ENCODE results near the gene MKNK1.

MKNK1 gene

DNA sequence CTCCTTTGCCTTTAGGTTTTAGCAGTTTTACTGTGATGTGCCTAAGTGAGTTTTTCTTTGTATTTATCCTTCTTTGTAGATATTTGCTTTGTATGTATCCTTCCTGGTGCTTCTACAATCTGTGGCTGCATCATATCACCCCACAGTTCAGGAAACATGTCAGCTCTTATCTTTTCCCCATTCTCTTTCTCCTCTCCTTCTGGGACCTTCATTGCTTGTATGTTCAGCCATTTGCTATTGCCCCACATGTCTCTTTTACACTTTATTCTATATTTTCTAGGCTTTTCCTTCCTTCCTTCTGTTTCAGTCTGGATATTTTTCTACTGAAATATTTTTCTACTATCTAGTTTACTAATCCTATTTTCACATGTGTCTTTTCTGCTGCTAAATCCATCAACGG is 67.5 kb downstream of the MKNK1 start:
- no peak for DNase-seq

DNA sequence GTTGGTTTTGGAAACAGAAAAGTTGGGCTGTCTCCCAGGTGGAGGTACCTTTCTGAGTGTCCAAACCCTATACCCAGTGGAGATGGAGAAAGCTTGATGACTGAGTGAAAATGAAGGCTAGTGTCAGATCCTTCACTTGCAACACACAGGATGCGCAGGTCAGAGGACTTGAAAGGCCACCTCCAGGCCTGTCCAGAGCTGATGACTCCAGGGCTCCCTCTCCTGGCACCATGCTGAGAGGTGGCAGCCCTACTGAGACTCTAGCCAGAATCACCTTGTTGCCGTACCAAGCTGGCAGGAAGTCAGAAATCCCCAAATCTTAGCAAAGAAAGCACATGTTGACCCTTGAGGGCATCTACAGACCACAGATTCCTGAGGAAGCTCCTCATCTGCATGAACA is 69.0 kb downstream of the MKNK1 start:
- DNase-seq = no peak

DNA sequence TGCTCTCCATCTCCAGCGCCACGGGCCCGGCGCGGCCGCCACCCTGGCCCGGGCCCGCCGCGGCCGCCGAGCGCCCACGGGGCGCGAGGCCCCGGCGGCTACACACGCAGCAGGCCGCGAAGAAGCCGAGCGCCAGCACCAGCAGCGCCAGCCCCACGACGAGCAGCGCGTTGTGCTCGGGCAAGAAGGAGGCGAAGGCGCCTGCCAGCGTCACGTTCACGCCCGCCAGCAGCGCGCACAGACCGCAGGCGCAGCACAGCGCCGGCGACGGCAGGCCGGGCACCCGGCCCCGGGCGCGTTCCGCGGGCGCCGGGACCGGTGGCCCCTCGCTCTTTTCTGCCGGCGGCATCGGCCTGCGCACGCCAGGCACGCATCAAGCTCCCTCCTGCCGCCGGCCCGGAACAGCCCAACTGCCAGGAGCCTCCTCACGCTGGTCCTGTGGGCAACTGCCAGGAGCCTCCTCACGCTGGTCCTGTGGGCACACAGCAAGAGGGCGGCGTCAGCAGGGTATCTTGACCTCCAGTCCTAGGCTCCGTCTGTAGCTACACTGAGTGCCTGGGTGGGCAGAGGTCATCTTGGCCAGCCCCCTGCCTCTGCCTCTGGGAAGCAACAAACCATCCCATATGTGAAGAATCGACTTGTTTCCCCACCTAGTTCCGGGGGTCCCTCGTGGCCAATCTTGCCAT is 70.7 kb downstream of the MKNK1 start:
- DNase-seq = no peak

DNA sequence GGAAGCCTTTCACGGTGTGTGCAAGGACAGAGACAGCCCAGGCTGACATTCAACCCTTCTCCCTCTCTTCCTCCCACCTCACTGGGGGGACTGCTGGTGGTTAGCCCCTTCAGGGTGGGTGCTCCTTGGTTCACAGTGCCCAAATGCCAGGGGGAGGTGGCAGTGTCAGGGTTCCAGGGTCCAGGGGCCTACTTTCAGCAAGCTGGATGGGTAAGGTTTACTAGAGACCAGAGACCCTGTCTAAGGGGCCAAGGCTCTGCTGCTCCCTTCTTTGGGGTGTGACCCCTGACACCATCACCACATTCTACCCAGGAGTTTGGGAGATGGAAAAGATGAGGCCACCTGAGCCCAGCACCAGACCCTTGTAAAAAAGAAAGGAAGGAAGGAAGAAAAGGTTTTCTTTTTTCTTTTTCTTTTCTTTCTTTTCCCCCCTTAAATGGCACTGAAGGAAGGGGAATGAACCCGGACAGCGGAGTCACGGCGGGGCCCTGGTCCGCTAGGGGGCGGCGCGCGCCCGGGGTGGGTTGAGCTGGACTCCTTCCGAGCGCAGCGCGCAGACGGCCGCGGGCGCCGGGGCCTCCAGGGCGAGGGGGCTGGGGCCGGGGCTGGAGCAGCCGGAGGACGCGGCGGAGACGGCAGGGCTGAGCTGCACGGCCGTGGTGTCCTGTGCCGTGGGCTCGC is 71.4 kb downstream of the MKNK1 start:
- DNase-seq = peak; percentile 23

DNA sequence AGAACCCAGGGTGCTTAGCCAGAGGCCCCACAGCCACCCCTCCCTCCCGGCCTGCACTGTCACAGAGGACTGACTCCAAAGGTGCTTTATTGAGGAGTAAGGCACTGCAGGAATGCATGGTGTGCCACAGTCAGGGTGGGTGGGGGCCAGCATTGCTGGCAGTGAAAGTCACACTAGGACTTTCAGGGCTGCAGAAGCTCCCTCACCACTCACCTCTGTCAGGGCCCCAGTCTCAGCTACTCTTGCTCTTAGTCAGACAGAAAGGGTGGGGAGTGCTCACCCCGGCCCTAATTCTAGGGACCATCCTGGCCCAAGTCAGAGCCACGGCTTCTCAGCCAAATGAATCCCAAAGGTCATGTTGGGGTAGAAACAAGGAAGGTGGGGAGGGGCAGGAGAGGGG is 72.0 kb downstream of the MKNK1 start:
- no peak for DNase-seq

DNA sequence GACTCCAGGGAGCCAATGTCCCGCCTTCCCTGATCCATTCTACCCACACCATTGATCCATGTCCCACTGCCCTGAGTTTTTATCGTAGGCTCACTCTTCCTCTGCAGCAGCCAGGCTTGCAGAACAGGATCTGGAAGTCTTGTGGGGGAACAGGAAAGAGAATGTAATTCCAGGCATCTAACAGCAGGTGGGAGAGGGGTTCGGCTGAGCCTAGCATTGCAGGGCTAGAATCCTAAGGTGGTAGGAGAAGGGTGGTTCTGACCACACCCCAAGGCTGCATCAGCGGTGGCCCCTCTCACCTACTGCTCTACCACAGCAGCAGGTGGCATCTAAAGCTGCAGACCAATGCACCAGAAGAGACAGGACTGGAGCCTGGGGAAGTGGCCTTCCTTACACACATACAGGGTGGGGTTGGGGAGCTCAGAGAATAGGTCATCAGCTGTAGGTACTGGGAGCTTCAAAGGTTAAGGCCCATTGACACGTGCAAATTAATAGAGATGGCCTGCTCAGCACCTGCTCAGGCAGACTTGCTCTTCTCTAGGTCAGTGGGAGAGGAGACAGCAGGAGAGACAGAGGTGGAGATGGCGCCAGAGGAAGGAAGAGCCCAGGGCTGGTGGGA is 73.2 kb downstream of the MKNK1 start:
- DNase-seq = no peak

DNA sequence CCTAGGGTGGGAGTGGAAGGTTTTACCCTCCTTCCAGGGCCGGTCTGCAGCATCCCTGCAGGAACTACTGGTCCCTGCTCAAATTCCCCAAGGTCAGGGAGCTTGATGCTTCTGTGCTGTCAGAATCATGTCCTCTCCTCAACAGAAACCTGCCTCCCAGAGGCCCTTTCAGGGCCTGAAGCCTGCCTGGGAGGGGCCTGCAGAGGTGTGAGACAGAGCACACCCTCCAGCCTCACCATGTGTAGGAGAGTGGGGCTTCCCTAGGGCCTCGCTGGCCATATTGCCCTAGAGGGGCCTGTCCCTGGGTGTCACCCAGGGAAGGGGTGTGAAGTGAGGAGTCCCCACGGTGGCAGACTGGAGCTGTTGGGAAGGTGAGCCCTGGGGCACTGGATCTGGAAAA is 73.8 kb downstream of the MKNK1 start:
- no peak for DNase-seq

DNA sequence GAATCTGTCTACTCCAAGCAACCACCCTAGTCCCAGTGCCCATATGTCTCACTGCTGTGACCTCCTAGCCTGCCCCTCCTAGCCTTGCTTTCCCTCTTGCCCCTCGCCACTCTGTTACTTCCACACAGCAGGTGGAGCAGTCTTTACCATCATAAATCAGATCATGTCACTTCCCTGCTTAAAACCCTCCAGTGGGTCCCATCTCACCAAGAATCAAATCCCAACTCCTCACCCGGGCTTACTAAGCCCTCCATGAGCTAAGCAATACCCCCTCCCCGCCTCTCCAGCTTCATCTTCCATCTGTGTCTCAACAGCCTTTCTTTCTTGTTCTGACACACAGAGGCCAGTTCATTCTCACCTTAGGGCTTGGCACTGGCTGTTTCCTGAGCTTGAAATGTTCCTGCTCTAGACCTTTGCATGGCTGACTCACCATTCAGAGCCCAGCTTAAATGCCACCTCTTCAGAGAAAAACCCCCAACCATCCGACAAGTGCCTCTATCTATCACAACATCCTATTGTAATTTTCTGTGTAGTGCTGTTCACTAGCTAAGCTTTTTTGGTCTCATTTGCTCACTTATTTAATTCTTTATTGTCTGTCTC is 74.9 kb downstream of the MKNK1 start:
- DNase-seq = no peak

DNA sequence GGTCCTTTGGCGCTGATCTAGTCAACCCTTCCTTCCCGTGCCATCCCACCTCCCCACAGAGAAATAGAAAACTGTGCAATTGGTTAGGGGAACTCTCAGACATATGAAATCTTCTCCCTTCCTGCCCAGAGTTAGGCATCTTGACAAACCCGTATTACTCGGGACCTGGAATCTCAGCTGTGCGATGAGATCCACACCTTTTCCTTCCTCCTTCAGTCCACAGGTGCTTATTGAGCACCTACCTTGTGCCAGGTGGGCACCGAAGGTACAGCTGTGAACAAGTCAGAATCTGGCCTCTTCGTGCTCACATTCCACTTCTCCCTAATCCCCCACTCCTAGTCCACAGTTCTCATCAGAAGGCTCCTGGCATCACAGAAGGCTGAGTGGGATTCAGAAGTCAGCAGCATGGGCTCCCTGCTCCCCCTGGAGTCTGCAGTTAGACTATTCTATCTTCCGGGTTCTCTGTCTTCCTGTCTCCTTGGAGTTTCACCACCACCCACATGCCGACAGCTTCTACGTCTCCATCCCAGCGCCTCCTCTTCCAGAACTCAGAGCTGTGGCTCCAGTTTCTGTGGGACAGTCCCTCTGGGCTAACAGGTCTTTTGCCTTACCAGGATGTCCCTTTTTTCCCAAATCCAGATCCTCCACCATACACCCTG is 75.6 kb downstream of the MKNK1 start:
- DNase-seq = no peak

DNA sequence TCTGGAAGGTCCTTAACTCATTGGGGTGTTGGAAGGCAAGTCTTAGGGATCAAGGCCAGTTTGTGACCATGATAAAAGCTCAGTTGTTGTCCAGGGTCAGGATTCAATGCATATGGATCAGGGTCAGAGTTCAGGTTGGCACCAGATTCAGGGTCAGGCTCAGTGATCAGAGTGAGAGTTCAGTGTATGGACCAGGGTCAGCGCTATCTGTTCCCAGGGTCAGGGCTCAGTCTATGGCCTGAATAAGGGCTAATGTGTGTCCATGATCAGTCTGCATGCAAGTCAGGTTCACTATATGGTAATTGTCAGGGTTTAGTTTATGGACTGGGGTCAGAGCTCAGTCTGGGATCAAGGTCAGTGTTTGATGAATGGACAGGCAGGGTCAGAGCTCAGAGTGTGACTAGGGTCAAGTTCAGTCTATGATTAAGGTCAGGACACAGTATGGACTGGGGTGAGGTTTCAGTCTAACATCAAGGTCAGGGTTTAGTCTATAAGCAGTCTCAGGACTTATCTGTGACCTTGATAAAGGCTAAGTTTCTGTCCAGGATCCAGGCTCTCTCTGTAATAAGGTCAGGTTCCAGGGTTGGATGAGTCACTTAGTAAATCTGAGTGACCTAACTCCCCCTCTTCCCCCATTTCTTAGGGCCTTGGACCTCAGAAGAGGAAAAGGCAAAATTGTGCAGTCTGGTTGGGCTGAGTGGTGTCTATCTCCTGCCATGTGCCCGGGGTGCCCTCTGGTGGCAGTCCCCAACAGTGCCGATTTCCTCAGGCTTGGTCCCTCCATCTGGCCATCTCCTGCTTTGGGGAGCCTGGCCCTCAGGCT is 76.4 kb downstream of the MKNK1 start:
- peak; percentile 17 for DNase-seq

DNA sequence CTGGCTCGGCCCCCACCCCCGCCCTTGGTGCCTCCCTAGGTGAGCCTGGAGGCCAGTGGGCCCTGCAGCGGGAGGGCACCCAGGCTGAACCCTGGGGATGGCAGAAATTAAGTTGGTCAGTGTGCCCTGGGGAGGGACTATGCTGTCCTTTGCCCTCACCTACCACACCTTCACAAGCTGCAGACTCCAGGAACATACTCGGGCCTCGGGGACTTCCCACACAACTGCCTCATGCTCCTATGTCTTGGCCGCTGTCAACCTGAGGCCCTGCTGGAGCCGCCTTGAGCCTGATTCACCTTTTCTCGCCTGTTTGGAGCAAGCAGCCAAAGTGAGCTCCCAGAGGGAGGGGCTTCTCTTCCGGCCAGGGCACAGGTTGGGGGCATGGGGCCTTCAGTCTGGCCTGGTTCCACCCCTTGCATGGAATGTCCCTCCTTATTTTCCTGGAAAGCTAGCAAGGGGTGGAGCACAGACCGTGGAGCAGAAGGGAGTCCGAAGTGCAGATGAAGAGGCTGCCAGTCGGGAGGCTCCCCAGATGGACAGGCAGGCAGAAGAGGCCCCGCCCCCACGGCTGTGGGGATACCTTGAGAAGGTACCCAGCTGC is 77.3 kb downstream of the MKNK1 start:
- no peak for DNase-seq

DNA sequence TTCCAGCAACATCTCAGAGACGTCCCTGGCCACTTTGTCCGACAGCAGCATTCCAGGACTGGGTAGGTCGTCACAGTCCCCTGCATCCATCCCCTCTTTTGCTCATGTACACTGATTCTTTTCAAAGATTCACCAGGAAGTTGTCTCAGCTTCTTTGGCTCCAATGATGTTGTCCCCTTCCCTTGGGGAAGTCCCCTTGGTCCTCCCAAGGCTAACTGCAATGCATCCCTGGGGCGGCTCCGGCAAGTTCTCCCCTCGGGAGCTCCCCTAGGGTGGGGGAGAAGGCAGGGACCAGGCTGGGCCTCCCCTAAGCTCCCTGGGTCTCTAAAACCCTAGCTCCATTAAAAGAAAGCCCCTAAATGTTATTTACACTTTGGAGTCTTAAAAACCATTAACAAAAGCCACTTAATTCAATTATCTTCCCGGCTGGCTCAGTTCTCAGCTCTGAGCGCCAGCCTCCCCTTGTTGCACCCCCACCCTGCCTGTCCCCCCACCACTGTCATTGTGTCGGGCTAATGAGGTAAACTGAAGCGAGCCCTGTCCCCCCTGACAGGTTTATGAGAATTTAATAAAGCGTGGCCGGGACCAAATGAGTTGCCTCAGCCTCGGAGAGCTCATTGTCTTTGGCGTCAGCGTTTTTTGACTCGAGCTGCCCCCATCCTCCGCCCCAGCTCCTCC is 77.9 kb downstream of the MKNK1 start:
- DNase-seq = no peak

DNA sequence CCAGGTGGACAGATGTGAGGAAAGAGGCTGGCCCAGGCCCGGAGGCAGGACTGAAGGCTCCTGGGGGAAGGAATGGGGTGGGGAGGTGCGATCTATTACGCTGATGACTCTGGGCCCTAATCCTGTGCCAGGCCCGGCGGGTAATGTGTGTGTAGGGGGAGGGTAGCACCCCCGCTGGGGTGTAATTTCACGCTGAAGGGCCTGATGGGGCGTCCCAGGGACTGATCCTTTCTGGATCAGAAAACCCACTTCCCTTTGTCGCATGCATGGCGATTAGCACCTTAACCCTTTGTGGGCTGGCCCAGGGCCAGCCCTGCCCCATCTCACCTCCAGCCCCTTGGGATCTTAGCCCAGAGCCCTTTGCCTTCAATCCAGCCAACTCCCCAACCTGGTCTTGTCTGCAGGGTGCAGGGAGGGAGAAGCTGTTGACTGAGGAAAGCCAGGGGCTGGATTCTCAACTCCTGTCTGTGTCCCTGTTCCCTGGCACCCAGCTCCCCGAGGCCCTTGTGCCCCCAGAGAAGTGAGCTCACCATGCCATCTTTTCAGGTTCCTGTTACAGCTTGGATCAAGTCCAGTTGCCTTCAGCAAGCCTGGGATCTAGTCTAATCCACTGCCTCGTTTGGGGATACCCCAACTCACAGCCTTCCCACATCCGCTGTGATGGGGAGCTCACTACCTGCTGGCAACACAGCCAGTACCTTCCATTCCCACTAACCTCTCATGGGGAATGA is 78.7 kb downstream of the MKNK1 start:
- DNase-seq = no peak

DNA sequence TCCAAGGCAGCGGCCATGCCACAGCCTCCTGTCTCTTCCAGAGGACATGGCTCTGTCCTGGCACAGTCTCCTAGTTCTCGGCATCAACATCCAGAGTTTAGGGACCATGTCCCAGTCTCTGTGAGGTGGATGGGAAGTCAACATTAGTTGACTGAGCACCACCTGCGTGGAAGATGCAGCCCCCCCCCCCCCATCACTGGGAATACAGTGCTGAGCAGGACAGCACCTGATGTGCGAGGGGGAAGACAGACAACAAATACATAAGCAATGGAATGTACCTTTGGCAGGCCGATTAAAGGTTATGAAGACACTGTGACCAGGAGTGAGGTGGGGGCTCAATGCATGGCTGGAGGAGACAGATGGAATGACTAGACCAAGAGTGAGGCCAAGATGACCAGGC is 79.2 kb downstream of the MKNK1 start:
- no peak for DNase-seq

DNA sequence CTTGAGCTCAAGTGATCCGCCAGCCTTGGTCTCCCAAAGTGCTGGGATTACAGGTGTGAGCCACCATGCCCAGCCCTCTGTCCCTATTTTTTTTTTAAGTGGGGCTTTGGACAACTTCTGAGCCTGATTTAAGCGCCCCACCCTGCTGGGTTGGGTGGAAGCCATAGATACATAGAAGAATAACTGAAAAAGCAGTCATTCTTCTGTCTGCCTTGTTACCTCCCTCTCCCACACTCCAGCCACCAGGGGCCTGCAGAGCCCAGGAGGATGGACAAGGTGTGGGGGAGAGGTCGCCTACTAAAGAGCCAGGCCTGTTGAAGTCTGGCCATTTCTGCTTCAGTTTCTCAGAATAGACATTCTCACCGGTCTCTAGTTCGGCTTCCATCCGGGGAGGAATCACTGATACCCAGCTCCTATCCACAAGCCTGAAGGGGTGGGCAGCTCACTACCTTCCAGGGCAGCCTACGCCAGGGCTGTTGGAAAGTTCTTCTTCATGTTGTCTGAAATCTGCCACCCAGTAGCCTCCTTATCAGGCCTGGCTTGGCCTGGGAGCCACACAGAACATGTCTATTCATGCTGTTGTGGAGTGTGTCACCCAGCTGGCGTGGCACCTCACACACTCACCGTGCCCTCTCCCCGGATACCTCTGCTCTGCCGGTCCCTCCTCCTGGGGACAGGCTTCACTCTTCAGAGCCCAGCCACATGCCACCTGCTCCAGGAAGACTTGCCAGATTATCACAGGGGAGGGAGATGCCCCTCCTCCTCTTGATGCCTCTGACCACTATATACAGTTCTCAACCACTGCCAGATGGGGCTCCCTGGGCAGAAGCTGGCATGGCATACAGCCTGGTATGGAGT is 80.3 kb downstream of the MKNK1 start:
- no peak for DNase-seq

DNA sequence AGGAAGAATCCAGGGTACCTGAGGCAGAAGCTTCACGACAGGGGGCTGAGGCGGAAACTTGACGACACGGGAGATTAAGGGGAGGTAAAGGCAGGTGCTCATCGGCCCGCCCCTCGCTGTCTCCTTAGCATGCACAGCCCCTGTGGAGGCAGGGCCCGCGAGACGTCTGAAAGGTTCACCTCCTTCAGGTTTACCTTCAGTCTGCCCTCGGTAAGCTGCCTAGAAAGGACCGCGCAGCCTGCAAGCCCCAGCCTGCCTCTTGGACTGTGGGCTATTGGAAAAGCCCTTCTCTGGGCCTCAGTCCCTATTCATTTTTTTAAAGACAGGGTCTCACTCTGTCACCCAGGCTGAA is 81.1 kb downstream of the MKNK1 start:
- no peak for DNase-seq

DNA sequence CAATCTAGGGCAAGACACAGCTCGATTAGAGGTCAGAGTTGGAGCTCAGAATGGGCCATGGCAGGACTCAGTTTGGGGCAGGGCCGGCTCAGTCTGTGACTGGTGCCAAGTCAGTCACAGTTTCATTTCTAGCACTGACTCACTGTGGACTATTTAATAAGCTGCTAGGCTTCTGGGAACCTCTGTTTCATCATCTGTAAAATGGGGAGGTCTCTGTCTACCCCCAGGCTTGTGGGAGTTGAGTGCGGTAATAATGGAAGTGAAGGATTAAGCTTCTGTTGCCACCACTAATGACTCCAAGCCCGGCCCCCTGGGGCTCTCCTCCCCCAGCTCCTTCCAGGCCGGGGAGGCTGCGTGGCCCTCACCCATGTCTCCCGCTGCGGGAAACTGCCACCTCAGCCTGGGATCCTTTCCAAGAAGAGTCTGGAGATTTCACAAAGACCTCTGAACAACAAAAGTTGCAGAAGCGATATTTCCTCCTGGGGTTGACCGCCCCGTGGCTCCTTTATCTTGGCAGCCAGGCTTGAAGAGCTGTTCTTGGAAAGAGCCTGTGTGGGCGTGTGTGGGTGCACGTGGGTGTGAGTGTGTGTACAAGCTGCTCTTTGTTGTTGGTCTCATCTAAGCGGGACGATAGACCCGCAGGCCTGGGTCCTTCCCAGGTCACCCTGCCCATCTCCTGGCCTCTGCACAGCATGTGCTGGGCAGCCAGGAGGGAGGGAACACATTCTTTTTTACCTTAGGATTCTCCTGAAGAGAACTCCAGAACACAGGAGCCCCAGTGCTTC is 81.7 kb downstream of the MKNK1 start:
- no peak for DNase-seq

DNA sequence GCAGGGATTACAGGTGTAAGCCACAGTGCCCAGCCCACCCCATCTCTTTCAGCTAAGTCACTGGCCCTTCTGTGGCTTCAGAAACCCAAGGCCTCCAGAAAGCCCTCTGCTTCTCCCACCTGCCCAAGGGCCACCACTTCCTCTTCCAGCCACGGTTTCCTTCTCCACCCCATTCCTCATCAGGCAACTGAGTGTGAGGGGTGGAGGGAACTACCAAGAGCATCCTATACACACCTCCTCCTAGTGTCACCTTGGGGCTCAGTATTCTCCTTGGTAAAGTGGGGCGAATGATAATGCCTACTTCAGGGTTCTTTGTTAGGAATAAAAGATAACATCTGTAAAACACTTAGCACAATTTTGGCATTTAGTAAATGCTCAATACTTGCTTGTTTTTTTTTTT is 82.7 kb downstream of the MKNK1 start:
- DNase-seq = no peak
